H1 (cell line): Measurements from ENCODE around the gene NTN5. TPM values are rescaled to one million over a fixed set of nuclear protein-coding genes. Genes with fewer than 3 reads are reported as not detected.

Experiments
- CTCF ChIA-PET: fragments of 300-600 bp; sonication (Branson Sonifier 250); formaldehyde crosslinking; loops from one replicate; lab custom pipeline; 2021; ENCODE audit not compliant: partially characterized antibody; lab: Charles Lee
- POLR2A ChIA-PET: fragments of 300-600 bp; sonication (Branson Sonifier 250); formaldehyde crosslinking; loops from one replicate; lab custom pipeline; 2021; ENCODE audit warnings: inconsistent platforms; ENCODE audit not compliant: partially characterized antibody; lab: Charles Lee
- DNase-seq, 2 experiments: peaks; one replicate each; pipeline versions ENCODE4 v3.0.0 to v3.0.0-alpha.2; 2010 to 2022; ENCODE audit warnings: low spot score in 2 of 2, low read depth in 1 of 2, mixed read lengths in 1 of 2
- FAIRE-seq: peaks from 2 replicates; lab custom pipeline; 2011; peaks lifted over from hg19 to GRCh38; lab: Jason Lieb, UNC
- H2AFZ ChIP-seq: 2 replicates; pipeline ENCODE4 v1.8.1; 2012; ENCODE audit warnings: low read length, inconsistent platforms
- H2AK5ac ChIP-seq: 2 replicates; pipeline ENCODE4 v1.6.1; 2013; ENCODE audit warnings: low read depth, low read length
- H2BK120ac ChIP-seq: replicated peaks from 2 replicates; pipeline ENCODE3; 2013; ENCODE audit warnings: low read depth, low read length, inconsistent platforms
- H2BK12ac ChIP-seq: 2 replicates; pipeline ENCODE4 v1.6.1; 2013; ENCODE audit warnings: low read depth, low read length
- H2BK15ac ChIP-seq: 2 replicates; pipeline ENCODE4 v1.6.1; 2013; ENCODE audit warnings: low read length
- H2BK20ac ChIP-seq: 2 replicates; pipeline ENCODE4 v1.6.1; 2013; ENCODE audit warnings: low read length
- H2BK5ac ChIP-seq: 2 replicates; pipeline ENCODE4 v1.6.1; 2013; ENCODE audit warnings: low read depth, low read length
- H3K14ac ChIP-seq: 2 replicates; pipeline ENCODE4 v1.6.1; 2013; ENCODE audit warnings: inconsistent platforms; ENCODE audit not compliant: insufficient read length
- H3K18ac ChIP-seq: 2 replicates; pipeline ENCODE4 v1.6.1; 2013; ENCODE audit warnings: low read length; ENCODE audit errors: extremely low read depth
- H3K23ac ChIP-seq: 2 replicates; pipeline ENCODE4 v1.6.1; 2013; ENCODE audit warnings: inconsistent platforms; ENCODE audit not compliant: insufficient read length
- H3K23me2 ChIP-seq: 2 replicates; pipeline ENCODE4 v1.6.1; 2013; ENCODE audit warnings: low read depth, low read length
- H3K27ac ChIP-seq: 2 replicates; pipeline ENCODE4 v1.6.1; 2011; ENCODE audit warnings: low read depth, low read length, inconsistent platforms
- H3K27me3 ChIP-seq, 4 experiments: replicated peaks in 1 of 4; 1 replicate in 1 of 4; 2 replicates in 3 of 4; pipeline versions ENCODE4 v1.6.1 to v1.8.1; 2011 to 2013; ENCODE audit warnings: low read length in 3 of 4, mild to moderate bottlenecking in 3 of 4, inconsistent platforms in 2 of 4, mixed read lengths in 2 of 4, moderate library complexity in 1 of 4; ENCODE audit not compliant: control insufficient read depth in 3 of 4, insufficient read depth in 3 of 4; ENCODE audit errors: extremely low read depth in 1 of 4
- H3K36me3 ChIP-seq, 4 experiments: 2 replicates each; pipeline versions ENCODE4 v1.6.1 to v1.8.1; 2011 to 2013; ENCODE audit warnings: mild to moderate bottlenecking in 4 of 4, low read length in 3 of 4, moderate library complexity in 2 of 4, control low read depth in 1 of 4, inconsistent platforms in 1 of 4; ENCODE audit not compliant: insufficient read depth in 4 of 4, control insufficient read depth in 2 of 4
- H3K4ac ChIP-seq: replicated peaks from 2 replicates; pipeline ENCODE3; 2013; ENCODE audit warnings: low read length, low read depth, mixed read lengths, inconsistent platforms; ENCODE audit not compliant: insufficient read length
- H3K4me1 ChIP-seq, 4 experiments: replicated peaks in 1 of 4; 1 replicate in 1 of 4; 2 replicates in 3 of 4; pipeline versions ENCODE4 v1.6.1 to v1.8.1; 2011 to 2013; ENCODE audit warnings: low read length in 3 of 4, inconsistent platforms in 2 of 4, mixed read lengths in 1 of 4; ENCODE audit not compliant: insufficient read depth in 4 of 4, control insufficient read depth in 3 of 4
- H3K4me2 ChIP-seq, 2 experiments: 2 replicates each; pipeline versions ENCODE4 v1.6.1 to v1.8.1; 2011 to 2013; ENCODE audit warnings: low read depth in 2 of 2, low read length in 2 of 2, control low read depth in 1 of 2, inconsistent platforms in 1 of 2, mild to moderate bottlenecking in 1 of 2; ENCODE audit not compliant: insufficient read depth in 1 of 2
- H3K4me3 ChIP-seq, 4 experiments: fragments of 200-600, 300-600 bp in 1 of 4; sonication (generic), shearing (Covaris generic), sonication (Bioruptor Twin) in 1 of 4; 2 replicates each; pipeline versions ENCODE4 v1.5.1 to v1.8.1; 2011 to 2016; ENCODE audit warnings: low read length in 4 of 4, low read depth in 3 of 4, control low read depth in 2 of 4, inconsistent platforms in 2 of 4, mild to moderate bottlenecking in 2 of 4, mixed read lengths in 1 of 4, moderate library complexity in 1 of 4; ENCODE audit not compliant: insufficient read depth in 2 of 4; ENCODE audit errors: extremely low read depth in 1 of 4
- H3K56ac ChIP-seq: replicated peaks from 2 replicates; pipeline ENCODE3; 2013; ENCODE audit warnings: low read depth, mild to moderate bottlenecking, mixed read lengths, low read length, inconsistent platforms; ENCODE audit not compliant: insufficient read length
- H3K79me1 ChIP-seq: 2 replicates; pipeline ENCODE4 v1.6.1; 2013; ENCODE audit warnings: low read depth, low read length, control low read depth
- H3K79me2 ChIP-seq, 2 experiments: 2 replicates each; pipeline versions ENCODE4 v1.6.1 to v1.8.1; 2012 to 2013; ENCODE audit warnings: low read length in 2 of 2, mild to moderate bottlenecking in 2 of 2, inconsistent platforms in 1 of 2; ENCODE audit not compliant: insufficient read depth in 2 of 2, control insufficient read depth in 1 of 2
- H3K9ac ChIP-seq, 4 experiments: replicated peaks in 1 of 4; 1 replicate in 1 of 4; 2 replicates in 3 of 4; pipeline versions ENCODE4 v1.6.1 to v1.8.1; 2011 to 2013; ENCODE audit warnings: low read depth in 3 of 4, low read length in 3 of 4, control low read depth in 2 of 4, mild to moderate bottlenecking in 2 of 4, moderate library complexity in 2 of 4, inconsistent platforms in 1 of 4; ENCODE audit errors: extremely low read depth in 1 of 4
- H3K9me3 ChIP-seq, 2 experiments: 2 replicates each; pipeline versions ENCODE4 v1.6.1 to v1.8.1; 2012 to 2013; ENCODE audit warnings: mild to moderate bottlenecking in 2 of 2, moderate library complexity in 2 of 2, control low read depth in 1 of 2, inconsistent platforms in 1 of 2, low read depth in 1 of 2, low read length in 1 of 2, mixed read lengths in 1 of 2; ENCODE audit not compliant: insufficient read depth in 2 of 2
- H4K20me1 ChIP-seq, 2 experiments: replicated peaks in 1 of 2; 2 replicates each; pipeline versions ENCODE3 to v1.8.1; 2011 to 2013; ENCODE audit warnings: inconsistent platforms in 2 of 2, low read length in 2 of 2, mild to moderate bottlenecking in 1 of 2; ENCODE audit not compliant: insufficient read depth in 2 of 2, control insufficient read depth in 1 of 2
- H4K5ac ChIP-seq: 2 replicates; pipeline ENCODE4 v1.6.1; 2013; ENCODE audit warnings: low read length, low read depth, mixed read lengths, inconsistent platforms; ENCODE audit not compliant: insufficient read length
- H4K8ac ChIP-seq: 2 replicates; pipeline ENCODE4 v1.8.0; 2013; ENCODE audit warnings: mild to moderate bottlenecking, moderate library complexity, low read length, inconsistent platforms; ENCODE audit not compliant: insufficient read depth; ENCODE audit errors: extremely low read depth
- H4K91ac ChIP-seq: replicated peaks from 2 replicates; pipeline ENCODE3; 2013; ENCODE audit warnings: low read length, mixed read lengths, inconsistent platforms; ENCODE audit not compliant: insufficient read length
- BACH1 ChIP-seq: IDR thresholded peaks from 2 replicates; pipeline ENCODE4 v1.6.1; 2012; ENCODE audit warnings: low read length, improper control_type of control experiment
- BRCA1 ChIP-seq: IDR thresholded peaks from 2 replicates; pipeline ENCODE4 v1.6.1; 2012; ENCODE audit warnings: low read depth, low read length, improper control_type of control experiment
- CTBP2 ChIP-seq: IDR thresholded peaks from 2 replicates; pipeline ENCODE4 v1.7.0; 2011; ENCODE audit warnings: borderline replicate concordance, mild to moderate bottlenecking, moderate library complexity, mixed read lengths, low read length; ENCODE audit not compliant: insufficient read depth, insufficient read length
- KDM1A ChIP-seq: fragments of 200-600, 300-600 bp; sonication (generic); IDR thresholded peaks from 2 replicates; pipeline ENCODE4 v1.7.1; 2016; ENCODE audit warnings: mild to moderate bottlenecking, low read length, borderline replicate concordance
- NANOG ChIP-seq: IDR thresholded peaks from 2 replicates; pipeline ENCODE4 v1.6.1; 2011; ENCODE audit warnings: low read length, low read depth, mild to moderate bottlenecking, inconsistent platforms; ENCODE audit not compliant: insufficient read depth, poor library complexity, severe bottlenecking
- NRF1 ChIP-seq: IDR thresholded peaks from 2 replicates; pipeline ENCODE4 v1.6.1; 2011; ENCODE audit warnings: mild to moderate bottlenecking, low read depth, low read length, improper control_type of control experiment
- PHF8 ChIP-seq: fragments of 200-600 bp; sonication (generic); conservative IDR thresholded peaks from 2 replicates; pipeline ENCODE4 v1.7.1; 2012; ENCODE audit warnings: low read depth, mild to moderate bottlenecking, inconsistent platforms, low read length, moderate library complexity
- RNF2 ChIP-seq: fragments of 200-900, 300-1000 bp; sonication (generic); IDR thresholded peaks from 2 replicates; pipeline ENCODE4 v1.7.1; 2016; ENCODE audit warnings: borderline replicate concordance, low read depth, mild to moderate bottlenecking, antibody characterized with exemption, low read length; ENCODE audit not compliant: poor library complexity, severe bottlenecking; ENCODE audit errors: missing control alignments
- SP4 ChIP-seq: IDR thresholded peaks from 2 replicates; pipeline ENCODE4 v1.6.1; 2012; ENCODE audit warnings: low read length, inconsistent platforms
- TBP ChIP-seq: IDR thresholded peaks from 2 replicates; pipeline ENCODE4 v1.6.1; 2011; ENCODE audit warnings: low read depth, low read length, improper control_type of control experiment
- WGBS, 2 experiments: shearing (Covaris generic) in 1 of 2; methylation state at CpG; one replicate each; pipeline versions ENCODE4 v1.1.6 to v1.1.7; 2013 to 2015; ENCODE audit warnings: low lambda C conversion rate in 2 of 2, mixed read lengths in 2 of 2, inconsistent platforms in 1 of 2, low coverage in 1 of 2, missing lambda C conversion rate in 1 of 2; ENCODE audit not compliant: insufficient replicate concordance in 2 of 2, insufficient coverage in 1 of 2, insufficient read length in 1 of 2; ENCODE audit errors: extremely low coverage in 1 of 2, missing lambda C conversion rate in 1 of 2; 5-methylcytosine and 5-hydroxymethylcytosine counted together
- polyA plus RNA-seq, 7 experiments: library from polyadenylated mRNA; depleted of rRNA in 3 of 7; stranded (reverse) in 5 of 7; unstranded in 2 of 7; fragments of >200 nt in 5 of 7; fragments of 200-250 nt in 2 of 7; gene quantifications; 1 replicate in 5 of 7; 2 replicates in 1 of 7; 4 replicates in 1 of 7; pipeline versions ENCODE4 v1.2.1 to v1.2.3, GENCODE V29; 2011 to 2013; ENCODE audit warnings: missing spikeins in 2 of 7, mixed read lengths in 2 of 7
- total RNA-seq: library from RNA; stranded (reverse); fragmentation: NEBNext Ultra II Directional; extraction: Animal tissue kit (Norgen Biotek cat#: 25700); gene quantifications from 2 replicates; pipeline ENCODE4 v1.2.1, GENCODE V29; 2021

Gene NTN5
- total and polyA plus RNA-seq, 2 of the 8 experiments (the other 6 are each of a cell fraction or from before 2014, with no cell fraction given): 0.47 to 0.85 TPM

DNA sequence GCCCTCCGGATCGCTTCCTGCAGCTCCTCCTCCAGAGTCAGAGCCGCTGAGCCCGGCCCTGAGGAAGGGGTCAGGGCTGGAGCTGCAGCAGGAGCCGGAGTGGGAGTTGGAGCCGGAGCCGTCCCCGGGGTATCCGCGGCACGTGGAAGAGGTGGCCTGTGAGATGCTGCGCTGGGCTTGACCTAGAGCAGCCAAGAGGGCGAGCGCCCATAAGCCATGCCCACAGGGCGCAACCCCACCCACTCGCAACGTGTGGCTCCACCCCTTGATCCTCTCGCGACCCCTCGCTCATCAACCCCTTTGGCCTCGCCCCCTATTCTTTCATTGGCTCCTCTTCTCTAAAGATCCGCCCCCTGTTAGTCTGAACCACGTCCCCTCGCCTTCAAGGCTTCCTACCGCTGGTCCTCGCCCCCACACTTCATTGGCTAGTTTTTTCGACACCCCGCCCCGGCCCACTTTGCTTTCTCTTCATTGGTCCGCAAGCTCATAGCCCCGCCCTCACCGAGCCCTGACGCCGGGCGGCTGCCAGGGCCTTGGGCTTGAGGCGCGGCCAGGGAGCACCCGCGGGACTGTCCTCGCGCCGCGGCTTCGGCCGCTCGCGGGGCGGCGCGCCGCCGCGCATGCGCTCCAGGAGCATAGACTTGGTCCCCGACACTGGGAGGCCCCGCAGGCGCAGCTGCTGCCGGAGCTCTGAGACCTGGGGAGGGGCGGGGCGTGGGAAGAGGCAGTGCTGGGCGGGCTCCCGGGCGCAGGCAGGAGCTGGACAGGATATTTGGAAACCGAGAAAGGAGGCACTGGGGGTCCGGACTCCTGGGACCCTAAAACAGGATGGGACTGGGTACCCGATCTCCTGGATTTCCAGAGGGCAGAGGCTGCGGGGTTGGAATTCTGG lies 41.3 kb upstream of the NTN5 start:
- H3K23me2 ChIP-seq: peaks cover 19% of the 10 kb centered on the region; the same call in 1 of the 2 replicates
- H3K9me3 ChIP-seq: 0 out of 4 replicates have a peak, but pooled peaks cover 0 to 3% of the 10 kb centered on the region in 2 experiments
- no peak overlapping the region for H2BK20ac ChIP-seq
- H3K4me2 ChIP-seq: peak overlapping the region; percentile 78 to 82
- H3K18ac ChIP-seq: no peak overlapping the region; the same call in 1 of the 2 replicates
- peak overlapping the region; percentile 71; the same call in 1 of the 2 replicates for H2BK5ac ChIP-seq
- no peak for FAIRE-seq
- H4K8ac ChIP-seq: peak overlapping the region; percentile 75
- H3K79me2 ChIP-seq: no peaks in the 10 kb centered on the region
- peak overlapping the region; percentile 51 for H4K5ac ChIP-seq
- no peak overlapping the region for H2BK120ac ChIP-seq
- 0 out of 2 replicates have a peak overlapping the region, but pooled peaks have one; percentile 30 for H2AFZ ChIP-seq
- H3K27ac ChIP-seq: peak overlapping the region; percentile 70; the same call in 1 of the 2 replicates
- ChIA-PET CTCF (interaction anchor here (0.7 to 8.2 kb wide), 9 partner anchors 13 to 68 kb away, joined by 3 to 53 read pairs (median 12); partner anchors contain the start of gene CA11), POLR2A (interaction anchor here (0.6 to 7.7 kb wide), 19 partner anchors 11 to 158 kb away, joined by 3 to 59 read pairs (median 5); partner anchors contain the start of genes CA11, FUT2, IZUMO1 and PPP1R15A)
- peak overlapping the region; percentile 20 to 51 (median 29); a peak in 5 of 7 replicates for H3K9ac ChIP-seq
- WGBS, 2 experiments: 4% methylated on average over 40 of the region's 67 CpGs; no CpG with 5 or more reads in 1 of the 2 experiments
- H3K27me3 ChIP-seq: no peaks in the 10 kb centered on the region
- H3K79me1 ChIP-seq: no peaks in the 10 kb centered on the region
- H4K20me1 ChIP-seq: no peaks in the 10 kb centered on the region
- no peak overlapping the region for H3K23ac ChIP-seq
- H3K4me1 ChIP-seq: peaks cover 0 to 27% (median 7%) of the 10 kb centered on the region in 4 experiments; a peak in 6 of 7 replicates
- no peak overlapping the region for H2AK5ac ChIP-seq
- H3K56ac ChIP-seq: peak overlapping the region; percentile 67
- H3K4me3 ChIP-seq: peak overlapping the region; percentile 76 to 86 (median 82)
- H3K36me3 ChIP-seq: no peaks in the 10 kb centered on the region
- peak overlapping the region; percentile 74 for H4K91ac ChIP-seq
- H2BK12ac ChIP-seq: 0 out of 2 replicates have a peak overlapping the region, but pooled peaks have one; percentile 27
- peak overlapping the region; percentile 42 for H3K14ac ChIP-seq
- H2BK15ac ChIP-seq: no peak overlapping the region
- peak; percentile 98 to 99 for DNase-seq
- H3K4ac ChIP-seq: no peak overlapping the region
- no peak for TF ChIP-seq RNF2
- TF ChIP-seq NRF1: peak; percentile 87
- no peak for TF ChIP-seq CTBP2
- TF ChIP-seq TBP: no peak
- peak; percentile 94 for TF ChIP-seq BACH1
- no peak for TF ChIP-seq BRCA1
- peak; percentile 52 for TF ChIP-seq PHF8
- no peak for TF ChIP-seq NANOG
- peak; percentile 80; the same call in 1 of the 2 replicates for TF ChIP-seq SP4
- TF ChIP-seq KDM1A: peak; percentile 7; the same call in 1 of the 2 replicates
